Fibroblast of skin of left quadriceps (primary cell): ENCODE measurements around the gene WIPF3.
"Not testable (repeated sequence)": the region's sequence is repeated elsewhere in the genome, so short reads cannot be mapped to it uniquely, and the experiment has no call there.

ENCODE experiments used
- DNase-seq, 2 experiments: peaks; one replicate each; pipeline ENCODE4 v3.0.0-alpha.2; 2013; ENCODE audit warnings: low read depth in 2 of 2

WIPF3 gene

GRCh38 chr7:29881724-29882123 is 75.4 kb downstream of the WIPF3 start:
- DNase-seq, result no peak

GRCh38 chr7:29882481-29882880 is 76.2 kb downstream of the WIPF3 start:
- no peak for DNase-seq

- DNase-seq, result no peak
These were observed 77.4 kb downstream of the WIPF3 start for GRCh38 chr7:29883462-29884398.

- no peak for DNase-seq
These were observed 78.3 kb downstream of the WIPF3 start for GRCh38 chr7:29884399-29885272.

- no peak for DNase-seq
These were observed 79.3 kb downstream of the WIPF3 start for GRCh38 chr7:29885626-29886025.

- no peak for DNase-seq
These were observed 80.5 kb downstream of the WIPF3 start for GRCh38 chr7:29886827-29887226.

GRCh38 chr7:29888006-29888405 is 81.7 kb downstream of the WIPF3 start:
- DNase-seq, result no peak

- no peak for DNase-seq
These were observed 83.0 kb downstream of the WIPF3 start for GRCh38 chr7:29889288-29889687.

GRCh38 chr7:29890251-29890650 is 83.9 kb downstream of the WIPF3 start:
- no peak for DNase-seq

- DNase-seq, result not testable (repeated sequence)
These were observed 84.5 kb downstream of the WIPF3 start for GRCh38 chr7:29890786-29891185.

- no peak for DNase-seq
These were observed 85.5 kb downstream of the WIPF3 start for GRCh38 chr7:29891766-29892165.

- DNase-seq, result no peak
These were observed 85.9 kb downstream of the WIPF3 start for GRCh38 chr7:29892231-29892630.

- no peak for DNase-seq
These were observed 87.2 kb downstream of the WIPF3 start for GRCh38 chr7:29893351-29893965.

- DNase-seq, result no peak
These were observed 87.9 kb downstream of the WIPF3 start for GRCh38 chr7:29894256-29894655.

GRCh38 chr7:29895559-29895958 is 89.3 kb downstream of the WIPF3 start:
- DNase-seq, result no peak

GRCh38 chr7:29896685-29897411 is 90.5 kb downstream of the WIPF3 start:
- DNase-seq, result no peak

GRCh38 chr7:29898301-29898700 is 92.0 kb downstream of the WIPF3 start:
- DNase-seq, result no peak

GRCh38 chr7:29900745-29901144 is 94.4 kb downstream of the WIPF3 start:
- no peak for DNase-seq

- no peak for DNase-seq
These were observed 100.1 kb downstream of the WIPF3 start for GRCh38 chr7:29906200-29907022.

GRCh38 chr7:29914180-29914579 is 107.9 kb downstream of the WIPF3 start:
- DNase-seq, result no peak
